HepG2 (cell line): Measurements from ENCODE around the gene PMVK. TPM values are rescaled to one million over a fixed set of nuclear protein-coding genes. Genes with fewer than 3 reads are reported as not detected.

ENCODE experiments used
- CBX1 ChIP-seq: IDR thresholded peaks from one replicate; pipeline ENCODE4 v1.6.1; 2016; ENCODE audit warnings: antibody characterized with exemption, low read depth
- CHCHD3 ChIP-seq: sonication (generic); formaldehyde crosslinking; IDR thresholded peaks from 2 replicates; pipeline ENCODE4 v1.8.0; 2022; ENCODE audit warnings: mild to moderate bottlenecking, missing genetic modification reagents, moderate library complexity
- KLF16 ChIP-seq, 2 experiments: sonication (generic) in 1 of 2; formaldehyde crosslinking in 1 of 2; IDR thresholded peaks; 2 replicates each; pipeline versions ENCODE4 v1.6.1 to v1.8.0; 2016 to 2023; ENCODE audit warnings: missing genetic modification reagents in 2 of 2, missing compliant biosample characterization in 1 of 2
- SIN3A ChIP-seq: IDR thresholded peaks from 2 replicates; pipeline ENCODE4 v1.6.1; 2011; ENCODE audit warnings: low read depth, mild to moderate bottlenecking, control low read depth, low read length, borderline replicate concordance
- SOX6 ChIP-seq, 2 experiments: fragments of 450-650 bp in 1 of 2; sonication (generic) in 1 of 2; formaldehyde crosslinking in 1 of 2; IDR thresholded peaks; 2 replicates each; pipeline versions ENCODE4 v1.4.0 to v1.6.1; 2017 to 2020; ENCODE audit warnings: antibody characterized with exemption in 1 of 2, mild to moderate bottlenecking in 1 of 2, missing genetic modification reagents in 1 of 2
- ZBTB2 ChIP-seq: sonication (generic); formaldehyde crosslinking; IDR thresholded peaks from 2 replicates; pipeline ENCODE4 v1.8.0; 2022; ENCODE audit warnings: low read depth, missing genetic modification reagents
- ZBTB49 ChIP-seq: sonication (generic); formaldehyde crosslinking; IDR thresholded peaks from 2 replicates; pipeline ENCODE4 v1.4.0; 2020; ENCODE audit warnings: missing genetic modification reagents, borderline replicate concordance
- polyA plus RNA-seq, 8 experiments: library from polyadenylated mRNA; depleted of rRNA in 3 of 8; stranded (reverse) in 7 of 8; unstranded in 1 of 8; fragments of >200 nt; fragmentation: Illumina TruSeq in 4 of 8; extraction: Trizol in 4 of 8; gene quantifications; 2 replicates each; pipeline versions ENCODE4 v1.2.1 to v1.2.3, GENCODE V29; 2011 to 2016; ENCODE audit warnings: low read depth in 4 of 8, missing spikeins in 1 of 8, mixed read lengths in 1 of 8; ENCODE audit not compliant: insufficient read depth in 1 of 8
- total RNA-seq, 5 experiments: library from RNA; depleted of rRNA; stranded (reverse); fragments of >200 nt; fragmentation: Illumina TruSeq; extraction: Trizol; gene quantifications; 2 replicates each; pipeline ENCODE4 v1.2.3, GENCODE V29; 2016; ENCODE audit warnings: low read depth in 1 of 5

The PMVK gene
- total and polyA plus RNA-seq, 2 of the 13 experiments (the other 11 are each of a cell fraction or from before 2014, with no cell fraction given) = 3.9 to 12.6 TPM

GRCh38 chr1:154945962-154946850 is 9.7 kb upstream of the PMVK start (continued):
- TF ChIP-seq ZBTB2 (no peak), ZBTB49 (no peak), SOX6 (IDR thresholded peaks at IDR 0.05) (no peak), SOX6 (CRISPR knock-in tag; IDR thresholded peaks at IDR 0.05) (no peak), SIN3A (no peak), CBX1 (no peak), KLF16 (CRISPR knock-in tag; IDR thresholded peaks at IDR 0.05) (no peak), CHCHD3 (no peak)
